ENCODE results near the gene COL8A2.

Gene COL8A2

DNA sequence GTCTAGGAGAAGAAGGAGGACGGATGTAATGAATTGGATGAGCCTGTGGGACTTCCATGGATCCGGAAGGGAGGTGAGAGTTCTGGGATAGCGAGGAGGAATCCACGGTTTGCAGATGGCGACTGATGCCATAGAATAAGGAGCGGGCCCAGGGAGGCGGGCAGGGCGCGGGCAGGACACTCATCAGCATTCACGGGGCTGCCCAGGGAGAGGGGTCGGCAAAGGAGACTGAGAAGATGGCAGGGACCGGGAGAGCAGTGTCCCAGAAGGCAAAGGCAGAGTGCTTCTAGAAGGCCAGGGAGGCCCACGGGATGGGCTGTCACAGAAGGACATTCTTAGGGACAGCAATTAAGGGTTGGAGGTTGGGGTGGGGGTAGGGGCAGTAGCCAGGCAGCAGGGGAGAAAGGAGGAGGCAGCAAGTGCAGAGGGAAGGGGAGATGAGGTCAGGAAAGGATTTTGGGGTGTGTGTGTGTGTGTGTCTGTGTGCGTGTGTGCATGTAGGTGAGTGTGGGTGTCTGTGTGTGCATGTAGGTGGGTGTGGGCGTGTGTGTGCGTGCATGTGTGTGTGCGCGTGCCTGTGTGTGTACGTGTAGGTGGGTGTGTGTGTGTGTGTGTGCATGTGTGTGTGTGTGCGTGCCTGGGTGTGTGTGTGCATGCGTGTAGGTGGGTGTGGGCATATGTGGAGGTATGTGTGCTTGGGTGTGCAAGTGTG, 1.1 kb upstream of the COL8A2 start (continued):
- TF ChIP-seq ZNF404 (tag by site-specific recombination; IDR thresholded peaks at IDR 0.05) (no peak), ZNF433 (tag by site-specific recombination; IDR thresholded peaks at IDR 0.05; ENCODE audit: low read depth) (no peak), ZNF623 (tag by site-specific recombination; IDR thresholded peaks at IDR 0.05) (no peak), ZNF791 (tag by site-specific recombination; IDR thresholded peaks at IDR 0.05) (no peak), ZIC2 (tag by site-specific recombination; IDR thresholded peaks at IDR 0.05) (no peak), ZNF132 (tag by site-specific recombination; IDR thresholded peaks at IDR 0.05; ENCODE audit: borderline replicate concordance) (no peak), ZNF660 (tag by site-specific recombination; IDR thresholded peaks at IDR 0.05) (no peak), ZNF239 (tag by site-specific recombination; IDR thresholded peaks at IDR 0.05) (0 out of 2 replicates have a peak, but pooled peaks have one; percentile 56), ZNF626 (tag by site-specific recombination; IDR thresholded peaks at IDR 0.05) (no peak), ZNF843 (tag by site-specific recombination; IDR thresholded peaks at IDR 0.05) (no peak), ZNF544 (tag by site-specific recombination; IDR thresholded peaks at IDR 0.05) (no peak), ZNF23 (tag by site-specific recombination; IDR thresholded peaks at IDR 0.05; ENCODE audit: borderline replicate concordance) (no peak), KLF7 (tag by site-specific recombination; IDR thresholded peaks at IDR 0.05; ENCODE audit: borderline replicate concordance) (no peak), WT1 (tag by site-specific recombination; IDR thresholded peaks at IDR 0.05) (no peak), ZNF114 (tag by site-specific recombination; IDR thresholded peaks at IDR 0.05) (no peak; the same call in 1 of the 2 replicates), ZNF202 (tag by site-specific recombination; IDR thresholded peaks at IDR 0.05; ENCODE audit: borderline replicate concordance) (no peak), ZBTB1 (tag by site-specific recombination; IDR thresholded peaks at IDR 0.05) (no peak), MYNN (tag by site-specific recombination; IDR thresholded peaks at IDR 0.05; ENCODE audit: borderline replicate concordance) (no peak), KLF1 (tag by site-specific recombination; IDR thresholded peaks at IDR 0.05) (no peak; the same call in 1 of the 2 replicates), ZNF473 (tag by site-specific recombination; IDR thresholded peaks at IDR 0.05) (peak; percentile 68; the same call in 1 of the 2 replicates), SCRT1 (tag by site-specific recombination; IDR thresholded peaks at IDR 0.05; ENCODE audit: borderline replicate concordance) (no peak), ZNF169 (tag by site-specific recombination; IDR thresholded peaks at IDR 0.05) (no peak), ZEB2 (tag by site-specific recombination; IDR thresholded peaks at IDR 0.05) (no peak), ZNF324 (tag by site-specific recombination; IDR thresholded peaks at IDR 0.05) (no peak), ZBTB7A (tag by site-specific recombination; IDR thresholded peaks at IDR 0.05; ENCODE audit: low read depth) (no peak), ZNF146 (tag by site-specific recombination; IDR thresholded peaks at IDR 0.05) (no peak), ZNF792 (tag by site-specific recombination; IDR thresholded peaks at IDR 0.05) (no peak)
- TF ChIP-seq, protein P1, sequence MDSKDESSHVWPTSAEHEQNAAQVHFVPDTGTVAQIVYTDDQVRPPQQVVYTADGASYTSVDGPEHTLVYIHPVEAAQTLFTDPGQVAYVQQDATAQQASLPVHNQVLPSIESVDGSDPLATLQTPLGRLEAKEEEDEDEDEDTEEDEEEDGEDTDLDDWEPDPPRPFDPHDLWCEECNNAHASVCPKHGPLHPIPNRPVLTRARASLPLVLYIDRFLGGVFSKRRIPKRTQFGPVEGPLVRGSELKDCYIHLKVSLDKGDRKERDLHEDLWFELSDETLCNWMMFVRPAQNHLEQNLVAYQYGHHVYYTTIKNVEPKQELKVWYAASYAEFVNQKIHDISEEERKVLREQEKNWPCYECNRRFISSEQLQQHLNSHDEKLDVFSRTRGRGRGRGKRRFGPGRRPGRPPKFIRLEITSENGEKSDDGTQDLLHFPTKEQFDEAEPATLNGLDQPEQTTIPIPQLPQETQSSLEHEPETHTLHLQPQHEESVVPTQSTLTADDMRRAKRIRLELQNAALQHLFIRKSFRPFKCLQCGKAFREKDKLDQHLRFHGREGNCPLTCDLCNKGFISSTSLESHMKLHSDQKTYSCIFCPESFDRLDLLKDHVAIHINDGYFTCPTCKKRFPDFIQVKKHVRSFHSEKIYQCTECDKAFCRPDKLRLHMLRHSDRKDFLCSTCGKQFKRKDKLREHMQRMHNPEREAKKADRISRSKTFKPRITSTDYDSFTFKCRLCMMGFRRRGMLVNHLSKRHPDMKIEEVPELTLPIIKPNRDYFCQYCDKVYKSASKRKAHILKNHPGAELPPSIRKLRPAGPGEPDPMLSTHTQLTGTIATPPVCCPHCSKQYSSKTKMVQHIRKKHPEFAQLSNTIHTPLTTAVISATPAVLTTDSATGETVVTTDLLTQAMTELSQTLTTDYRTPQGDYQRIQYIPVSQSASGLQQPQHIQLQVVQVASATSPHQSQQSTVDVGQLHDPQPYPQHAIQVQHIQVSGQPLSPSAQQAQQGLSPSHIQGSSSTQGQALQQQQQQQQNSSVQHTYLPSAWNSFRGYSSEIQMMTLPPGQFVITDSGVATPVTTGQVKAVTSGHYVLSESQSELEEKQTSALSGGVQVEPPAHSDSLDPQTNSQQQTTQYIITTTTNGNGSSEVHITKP (tag by site-specific recombination; IDR thresholded peaks at IDR 0.05), result no peak
- TF ChIP-seq, protein P2, sequence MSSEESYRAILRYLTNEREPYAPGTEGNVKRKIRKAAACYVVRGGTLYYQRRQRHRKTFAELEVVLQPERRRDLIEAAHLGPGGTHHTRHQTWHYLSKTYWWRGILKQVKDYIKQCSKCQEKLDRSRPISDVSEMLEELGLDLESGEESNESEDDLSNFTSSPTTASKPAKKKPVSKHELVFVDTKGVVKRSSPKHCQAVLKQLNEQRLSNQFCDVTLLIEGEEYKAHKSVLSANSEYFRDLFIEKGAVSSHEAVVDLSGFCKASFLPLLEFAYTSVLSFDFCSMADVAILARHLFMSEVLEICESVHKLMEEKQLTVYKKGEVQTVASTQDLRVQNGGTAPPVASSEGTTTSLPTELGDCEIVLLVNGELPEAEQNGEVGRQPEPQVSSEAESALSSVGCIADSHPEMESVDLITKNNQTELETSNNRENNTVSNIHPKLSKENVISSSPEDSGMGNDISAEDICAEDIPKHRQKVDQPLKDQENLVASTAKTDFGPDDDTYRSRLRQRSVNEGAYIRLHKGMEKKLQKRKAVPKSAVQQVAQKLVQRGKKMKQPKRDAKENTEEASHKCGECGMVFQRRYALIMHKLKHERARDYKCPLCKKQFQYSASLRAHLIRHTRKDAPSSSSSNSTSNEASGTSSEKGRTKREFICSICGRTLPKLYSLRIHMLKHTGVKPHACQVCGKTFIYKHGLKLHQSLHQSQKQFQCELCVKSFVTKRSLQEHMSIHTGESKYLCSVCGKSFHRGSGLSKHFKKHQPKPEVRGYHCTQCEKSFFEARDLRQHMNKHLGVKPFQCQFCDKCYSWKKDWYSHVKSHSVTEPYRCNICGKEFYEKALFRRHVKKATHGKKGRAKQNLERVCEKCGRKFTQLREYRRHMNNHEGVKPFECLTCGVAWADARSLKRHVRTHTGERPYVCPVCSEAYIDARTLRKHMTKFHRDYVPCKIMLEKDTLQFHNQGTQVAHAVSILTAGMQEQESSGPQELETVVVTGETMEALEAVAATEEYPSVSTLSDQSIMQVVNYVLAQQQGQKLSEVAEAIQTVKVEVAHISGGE (tag by site-specific recombination; conservative IDR thresholded peaks at IDR 0.05; ENCODE audit: low read depth), result no peak
- TF ChIP-seq, protein P3, sequence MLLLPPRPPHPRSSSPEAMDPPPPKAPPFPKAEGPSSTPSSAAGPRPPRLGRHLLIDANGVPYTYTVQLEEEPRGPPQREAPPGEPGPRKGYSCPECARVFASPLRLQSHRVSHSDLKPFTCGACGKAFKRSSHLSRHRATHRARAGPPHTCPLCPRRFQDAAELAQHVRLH (tag by site-specific recombination; IDR thresholded peaks at IDR 0.05), result no peak
- TF ChIP-seq, protein P4, sequence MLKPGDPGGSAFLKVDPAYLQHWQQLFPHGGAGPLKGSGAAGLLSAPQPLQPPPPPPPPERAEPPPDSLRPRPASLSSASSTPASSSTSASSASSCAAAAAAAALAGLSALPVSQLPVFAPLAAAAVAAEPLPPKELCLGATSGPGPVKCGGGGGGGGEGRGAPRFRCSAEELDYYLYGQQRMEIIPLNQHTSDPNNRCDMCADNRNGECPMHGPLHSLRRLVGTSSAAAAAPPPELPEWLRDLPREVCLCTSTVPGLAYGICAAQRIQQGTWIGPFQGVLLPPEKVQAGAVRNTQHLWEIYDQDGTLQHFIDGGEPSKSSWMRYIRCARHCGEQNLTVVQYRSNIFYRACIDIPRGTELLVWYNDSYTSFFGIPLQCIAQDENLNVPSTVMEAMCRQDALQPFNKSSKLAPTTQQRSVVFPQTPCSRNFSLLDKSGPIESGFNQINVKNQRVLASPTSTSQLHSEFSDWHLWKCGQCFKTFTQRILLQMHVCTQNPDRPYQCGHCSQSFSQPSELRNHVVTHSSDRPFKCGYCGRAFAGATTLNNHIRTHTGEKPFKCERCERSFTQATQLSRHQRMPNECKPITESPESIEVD (tag by site-specific recombination; IDR thresholded peaks at IDR 0.05), result no peak
